ENCODE results near the gene SLC24A5. TPM values are rescaled to one million over a fixed set of nuclear protein-coding genes. Genes with fewer than 3 reads are reported as not detected.

Gene SLC24A5
- total RNA-seq, 4 donors from 2014 or later: not detected

- no peak for DNase-seq
- no peaks in the 10 kb centered on the region for H3K27me3 ChIP-seq
- no peak overlapping the region for H3K4me3 ChIP-seq
- no peak for TF ChIP-seq POLR2A (IDR thresholded peaks at IDR 0.05)
- TF ChIP-seq CTCF (IDR thresholded peaks at IDR 0.05 in 4 of 5, conservative IDR thresholded peaks at IDR 0.05 in 1 of 5): no peak
- in situ Hi-C loops (cut with MboI; ENCODE audit: low sequenced_read_pairs in 4 of 4) (no loop called here), intact Hi-C loops (cut with DNase I; ENCODE audit: low total_unique reads) (no loop called here)
- no peak for ATAC-seq
- H3K9me3 ChIP-seq: no peaks in the 10 kb centered on the region
- H3K36me3 ChIP-seq: no peaks in the 10 kb centered on the region
- H3K27ac ChIP-seq: no peak overlapping the region
- H3K4me1 ChIP-seq: peaks cover 5 to 8% of the 10 kb centered on the region in 2 donors
Observed at GRCh38 chr15:48087844-48088243, 32.9 kb upstream of the SLC24A5 start.

- in situ Hi-C loops (cut with MboI; ENCODE audit: low sequenced_read_pairs in 4 of 4): no loop called here
- DNase-seq (no peak), ATAC-seq (no peak)
- Histone ChIP-seq H3K27ac (no peak overlapping the region), H3K4me3 (no peak overlapping the region), H3K27me3 (no peaks in the 10 kb centered on the region), H3K9me3 (no peaks in the 10 kb centered on the region), H3K4me1 (peaks cover 5 to 8% of the 10 kb centered on the region in 2 donors), H3K36me3 (no peaks in the 10 kb centered on the region)
- intact Hi-C loops (cut with DNase I; ENCODE audit: low total_unique reads): no loop called here
- TF ChIP-seq CTCF (IDR thresholded peaks at IDR 0.05 in 4 of 5, conservative IDR thresholded peaks at IDR 0.05 in 1 of 5) (no peak), POLR2A (IDR thresholded peaks at IDR 0.05) (no peak)
Observed at GRCh38 chr15:48089702-48090101, 31.1 kb upstream of the SLC24A5 start.

GRCh38 chr15:48090115-48090514 is 30.7 kb upstream of the SLC24A5 start:
- no peaks in the 10 kb centered on the region for H3K27me3 ChIP-seq
- H3K27ac ChIP-seq: no peak overlapping the region
- DNase-seq (no peak), ATAC-seq (no peak)
- H3K4me3 ChIP-seq: no peak overlapping the region
- peaks cover 5 to 8% of the 10 kb centered on the region in 2 donors for H3K4me1 ChIP-seq
- in situ Hi-C loops (cut with MboI; ENCODE audit: low sequenced_read_pairs in 4 of 4) (no loop called here), intact Hi-C loops (cut with DNase I; ENCODE audit: low total_unique reads) (no loop called here)
- TF ChIP-seq POLR2A (IDR thresholded peaks at IDR 0.05): no peak
- no peak for TF ChIP-seq CTCF (IDR thresholded peaks at IDR 0.05 in 4 of 5, conservative IDR thresholded peaks at IDR 0.05 in 1 of 5)
- H3K9me3 ChIP-seq: no peaks in the 10 kb centered on the region
- no peaks in the 10 kb centered on the region for H3K36me3 ChIP-seq

- Histone ChIP-seq H3K4me3 (no peak overlapping the region), H3K27me3 (no peaks in the 10 kb centered on the region), H3K36me3 (no peaks in the 10 kb centered on the region), H3K9me3 (no peaks in the 10 kb centered on the region), H3K4me1 (peaks cover 3 to 6% of the 10 kb centered on the region in 2 donors), H3K27ac (no peak overlapping the region)
- TF ChIP-seq POLR2A (IDR thresholded peaks at IDR 0.05) (no peak), CTCF (IDR thresholded peaks at IDR 0.05 in 4 of 5, conservative IDR thresholded peaks at IDR 0.05 in 1 of 5) (no peak)
- ATAC-seq (no peak), DNase-seq (no peak)
- intact Hi-C loops (cut with DNase I; ENCODE audit: low total_unique reads) (no loop called here), in situ Hi-C loops (cut with MboI; ENCODE audit: low sequenced_read_pairs in 4 of 4) (no loop called here)
Observed at GRCh38 chr15:48090666-48091065, 30.1 kb upstream of the SLC24A5 start.

- no peaks in the 10 kb centered on the region for H3K36me3 ChIP-seq
- TF ChIP-seq CTCF (IDR thresholded peaks at IDR 0.05 in 4 of 5, conservative IDR thresholded peaks at IDR 0.05 in 1 of 5): no peak
- no peak for TF ChIP-seq POLR2A (IDR thresholded peaks at IDR 0.05)
- H3K27me3 ChIP-seq: no peaks in the 10 kb centered on the region
- in situ Hi-C loops (cut with MboI; ENCODE audit: low sequenced_read_pairs in 4 of 4): no loop called here
- H3K4me3 ChIP-seq: no peak overlapping the region
- DNase-seq (no peak), ATAC-seq (no peak)
- H3K9me3 ChIP-seq: no peaks in the 10 kb centered on the region
- intact Hi-C loops (cut with DNase I; ENCODE audit: low total_unique reads): no loop called here
- no peaks in the 10 kb centered on the region for H3K4me1 ChIP-seq
- no peak overlapping the region for H3K27ac ChIP-seq
Observed at GRCh38 chr15:48091522-48091921, 29.3 kb upstream of the SLC24A5 start.

Measured in gastrocnemius medialis (tissue), 4 donors.